DMS79 (cell line): ENCODE measurements around the gene MARK4.
"Not testable (repeated sequence)": the region's sequence is repeated elsewhere in the genome, so short reads cannot be mapped to it uniquely, and the experiment has no call there.

ENCODE experiments used
- DNase-seq: peaks from one replicate; lab custom pipeline; 2025; lab: John Stamatoyannopoulos, UW

The MARK4 gene

DNA sequence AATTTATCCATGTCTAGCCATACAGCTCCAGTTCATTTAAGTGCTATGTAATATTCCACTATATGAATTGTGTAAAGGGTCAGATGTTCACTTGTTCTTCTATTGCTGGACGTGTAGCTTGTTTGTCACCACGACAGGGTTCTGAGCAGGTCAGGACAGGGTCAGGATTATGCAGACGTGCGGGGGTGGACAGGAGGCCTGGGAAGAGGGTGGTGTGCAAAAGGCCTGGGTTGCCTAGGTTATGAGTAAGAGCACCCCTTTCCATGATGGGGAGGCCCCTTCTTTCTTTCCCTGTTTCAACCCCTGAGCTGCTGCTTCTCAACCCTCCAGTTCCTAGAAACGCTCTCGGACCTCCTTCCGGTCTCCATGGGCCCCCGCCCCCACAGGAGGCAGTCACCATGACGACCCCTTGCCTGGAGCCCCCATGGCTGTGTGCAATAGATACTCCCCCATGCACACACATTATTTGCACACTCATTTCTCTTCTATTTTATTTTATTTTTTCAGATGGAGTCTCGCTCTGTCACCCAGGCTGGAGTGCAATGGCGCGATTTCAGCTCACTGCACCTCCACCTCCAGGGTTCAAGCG, 7.8 kb upstream of the MARK4 start:
- no peak for DNase-seq

DNA sequence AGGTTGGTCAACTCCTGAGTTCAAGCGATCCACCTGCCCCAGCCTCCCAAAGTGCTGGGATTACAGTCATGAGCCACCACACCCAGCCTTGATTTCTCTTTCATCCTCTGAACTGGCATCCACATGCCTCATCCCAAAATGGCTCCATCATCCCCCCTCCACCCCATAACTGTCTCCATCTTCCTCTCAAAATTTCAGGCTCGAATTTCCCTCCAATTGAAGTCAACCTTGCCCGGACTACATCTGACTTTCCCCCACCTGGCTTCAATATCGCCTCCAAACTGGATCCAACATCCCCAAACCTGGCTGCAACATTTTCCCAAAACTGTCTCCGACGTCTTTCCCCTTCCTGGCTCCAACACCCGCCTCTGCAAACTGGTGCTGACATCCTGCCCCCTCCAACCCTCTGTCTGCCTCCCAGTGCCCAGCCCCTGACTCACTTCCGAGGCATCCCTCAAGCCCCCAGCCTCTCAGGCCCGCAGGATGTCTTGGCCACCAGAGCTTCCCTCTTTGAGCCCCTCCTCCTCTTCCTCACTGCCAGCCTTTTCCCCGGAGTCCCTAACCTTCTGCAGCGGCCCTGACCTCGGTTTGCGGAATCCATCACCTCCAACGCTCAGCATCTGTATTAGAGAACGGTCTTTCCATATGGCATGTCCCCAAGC, 6.8 kb upstream of the MARK4 start:
- no peak for DNase-seq

DNA sequence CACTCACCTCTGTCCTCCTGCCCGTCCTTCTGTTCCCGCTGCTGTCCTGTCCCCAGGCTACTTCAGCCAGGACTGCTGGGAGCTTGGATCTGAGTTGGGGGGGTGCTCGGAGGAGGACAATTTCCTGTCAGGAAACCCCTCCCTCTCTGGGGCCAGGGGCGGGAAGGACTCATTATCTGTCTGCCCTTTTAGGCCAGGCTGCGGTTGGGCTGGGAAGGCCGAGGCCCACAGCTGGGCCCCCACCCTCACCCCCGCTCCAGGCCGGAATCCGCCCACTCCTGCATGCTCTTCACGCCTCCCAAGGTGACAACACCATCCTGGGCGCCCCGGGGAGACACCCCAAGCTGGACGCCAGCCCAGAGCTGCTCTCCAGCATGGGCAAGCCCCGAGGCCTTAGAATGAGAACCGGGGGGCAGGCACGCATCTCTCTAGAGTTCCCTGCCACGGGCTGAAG, 5.7 kb upstream of the MARK4 start, which contains the start of gene EXOC3L2:
EXOC3L2 (minus strand) TSS at position 74 of the 454 bp plus-strand sequence. CDS start 6,362 bp downstream, outside the sequence.
- no peak for DNase-seq

GRCh38 chr19:45245826-45246225, 5.2 kb upstream of the MARK4 start:
- DNase-seq, result no peak

DNA sequence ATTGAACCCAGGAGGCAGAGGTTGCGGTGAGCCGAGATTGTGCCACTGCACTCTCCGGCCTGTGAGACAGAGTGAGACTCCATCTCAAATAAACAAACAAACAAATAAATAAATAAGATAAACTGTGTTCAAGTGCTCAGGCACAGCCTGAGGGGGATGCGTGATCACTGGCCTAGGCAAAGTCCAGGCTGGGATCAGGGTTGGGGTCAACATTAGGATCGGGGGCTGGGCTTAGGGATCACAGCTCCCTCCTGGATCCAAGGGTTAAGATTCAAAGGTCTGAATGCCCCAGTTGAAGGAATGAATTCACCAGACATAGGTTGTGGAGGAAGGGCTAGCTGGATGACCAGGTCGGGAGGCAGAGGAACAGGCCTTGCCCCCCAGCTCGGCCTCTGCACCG, 3.9 kb upstream of the MARK4 start:
- DNase-seq, result no peak

GRCh38 chr19:45249261-45250033, 1.6 kb upstream of the MARK4 start:
- no peak for DNase-seq

DNA sequence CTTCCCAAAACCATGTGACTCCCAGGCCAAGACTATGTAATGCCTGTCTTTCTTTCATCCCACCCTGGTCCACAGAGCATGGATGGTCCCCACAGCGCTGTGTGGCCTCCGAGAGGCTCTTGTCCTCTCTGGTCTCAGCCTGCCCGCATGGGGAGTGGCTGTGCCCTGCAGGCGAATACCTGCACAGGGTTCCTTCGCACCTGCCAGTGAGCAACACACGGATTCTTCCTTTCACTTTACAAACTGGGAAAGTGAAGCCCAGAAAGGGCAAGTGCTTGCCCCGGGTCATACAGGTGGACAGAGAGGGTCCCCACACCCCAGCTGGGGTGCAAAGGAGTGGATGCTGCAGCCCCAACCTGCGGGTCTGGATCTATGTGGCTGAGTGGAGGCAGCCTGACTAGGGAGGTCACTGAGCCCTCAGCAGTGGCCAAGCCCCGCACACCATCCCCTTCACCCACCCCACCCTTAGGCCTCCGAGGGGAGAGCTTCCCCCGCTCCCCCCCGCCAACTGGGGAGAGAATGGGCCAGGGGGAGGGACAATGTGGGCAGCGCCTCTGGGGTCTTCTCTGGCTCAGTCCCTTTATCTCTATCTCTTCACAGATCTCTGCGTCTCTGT, 747 bp upstream of the MARK4 start:
- no peak for DNase-seq

GRCh38 chr19:45251452-45252354, 632 bp downstream of the MARK4 start:
- no peak for DNase-seq

DNA sequence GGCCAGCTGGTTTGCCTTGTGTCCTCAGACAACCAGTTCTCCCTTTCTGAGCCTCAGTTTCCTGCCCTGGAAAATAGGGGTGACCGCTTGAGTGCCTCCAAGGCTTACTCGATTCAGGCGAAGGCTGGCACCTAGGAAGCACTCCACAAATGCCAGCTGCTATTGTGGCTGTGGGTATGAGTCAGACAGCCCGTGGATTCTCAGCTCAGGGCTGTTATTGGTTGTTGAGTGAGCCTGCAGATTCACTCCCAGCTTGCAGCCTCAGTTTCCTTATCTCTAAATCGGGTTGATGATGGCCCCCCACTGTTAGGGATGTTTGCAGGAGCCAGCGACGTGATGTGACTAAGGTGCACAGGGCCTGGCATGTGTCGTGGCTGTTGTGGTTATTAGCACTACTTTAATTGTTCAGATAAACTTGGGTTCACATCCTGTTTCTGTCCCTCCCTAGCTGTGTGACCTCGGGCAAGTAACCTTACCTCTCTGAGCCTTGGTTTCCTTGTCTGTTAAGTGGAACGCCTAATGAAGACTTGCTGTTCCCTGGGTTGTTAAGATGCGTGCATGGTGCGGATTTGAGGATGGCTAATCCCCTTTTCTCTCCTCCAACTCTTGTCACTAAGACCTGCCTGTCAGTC, 2.4 kb downstream of the MARK4 start:
- no peak for DNase-seq

GRCh38 chr19:45254044-45254531, 3.0 kb downstream of the MARK4 start:
- no peak for DNase-seq

DNA sequence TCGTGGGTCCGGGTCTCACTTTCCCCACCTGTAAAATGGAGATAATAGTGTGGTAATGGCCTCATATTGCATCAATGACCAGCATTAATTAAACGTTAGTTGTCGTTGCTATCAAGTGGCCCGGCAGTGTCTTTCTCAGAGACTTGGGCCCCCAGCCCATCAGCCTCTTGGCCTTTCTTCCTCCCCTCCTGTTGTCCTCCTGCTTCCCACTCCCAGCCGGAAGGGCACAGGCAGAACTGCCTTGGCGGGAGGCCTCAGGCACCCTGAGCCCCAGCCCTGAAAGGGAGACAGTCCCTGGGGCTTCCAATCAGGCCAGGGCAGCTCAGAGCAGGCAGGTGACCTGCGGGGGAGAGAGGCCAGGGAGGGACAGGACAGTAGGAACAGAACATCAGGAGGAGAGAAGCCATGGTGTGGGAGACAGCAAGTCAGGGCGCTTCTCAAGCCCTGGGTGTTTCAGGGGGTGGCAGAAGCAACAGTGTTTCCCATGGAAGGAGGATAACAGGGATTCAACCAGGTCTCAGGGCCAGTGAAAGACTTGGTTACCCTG, 4.6 kb downstream of the MARK4 start:
- no peak for DNase-seq

GRCh38 chr19:45256836-45257235, 5.8 kb downstream of the MARK4 start:
- DNase-seq, result no peak

- no peak for DNase-seq
Observed at GRCh38 chr19:45258862-45259261, 7.8 kb downstream of the MARK4 start.

DNA sequence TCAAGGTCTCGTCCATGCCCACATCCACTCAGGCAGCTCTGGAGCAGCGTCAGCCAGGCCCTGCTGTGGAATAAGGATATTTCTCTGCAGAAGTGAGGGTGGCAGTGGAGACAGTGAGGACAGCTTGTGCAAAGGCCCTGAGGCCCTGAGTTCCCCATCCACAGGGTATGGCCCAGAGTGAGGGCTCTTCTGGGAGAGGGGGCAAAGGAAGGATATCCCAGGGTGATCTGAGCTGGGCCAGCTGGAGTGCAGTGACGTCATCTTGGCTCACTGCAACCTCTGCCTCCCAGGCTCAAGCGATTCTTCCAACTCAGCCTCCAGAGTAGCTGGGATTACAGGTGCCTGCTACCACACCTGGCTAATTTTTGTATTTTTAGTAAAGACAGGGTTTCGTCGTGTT, 11.5 kb downstream of the MARK4 start:
- DNase-seq, result no peak

DNA sequence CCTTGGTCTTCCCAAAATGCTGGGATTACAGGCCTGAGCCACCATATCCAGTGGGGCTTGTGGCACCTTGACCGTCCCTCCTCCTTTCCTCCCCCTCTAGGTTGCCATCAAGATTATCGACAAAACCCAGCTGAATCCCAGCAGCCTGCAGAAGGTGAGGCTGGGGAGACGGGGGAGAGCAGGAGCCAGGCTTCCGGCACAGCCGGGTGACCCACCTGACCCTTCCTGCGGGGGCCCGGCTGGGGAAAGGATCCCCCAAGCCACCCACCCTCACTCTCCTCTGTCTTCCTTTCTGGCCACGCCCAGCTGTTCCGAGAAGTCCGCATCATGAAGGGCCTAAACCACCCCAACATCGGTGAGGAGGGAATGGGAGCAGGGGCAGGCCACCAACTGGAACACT, 11.9 kb downstream of the MARK4 start:
- DNase-seq, result no peak

- no peak for DNase-seq
Observed at GRCh38 chr19:45264781-45265317, 13.8 kb downstream of the MARK4 start.

- no peak for DNase-seq
Observed at GRCh38 chr19:45265375-45265774, 14.3 kb downstream of the MARK4 start.

GRCh38 chr19:45267296-45267695, 16.2 kb downstream of the MARK4 start:
- DNase-seq, result no peak

DNA sequence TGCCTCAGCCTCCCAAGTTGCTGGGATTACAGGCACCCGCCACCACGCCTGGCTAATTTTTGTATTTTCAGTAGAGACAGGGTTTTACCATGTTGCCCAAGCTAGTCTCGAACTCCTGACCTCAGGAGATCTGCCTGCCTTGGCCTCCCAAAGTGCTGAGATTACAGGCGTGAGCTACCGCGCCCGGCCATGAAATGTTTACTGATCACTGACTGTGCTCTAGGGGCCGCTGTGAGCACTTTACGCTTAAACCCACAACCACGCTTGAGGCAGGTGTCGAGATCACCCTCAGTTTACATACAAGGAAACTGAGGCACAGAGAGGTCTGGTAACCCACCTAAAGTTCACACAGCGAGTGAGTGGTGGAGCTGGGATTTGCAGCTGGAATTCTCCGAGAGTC, 18.9 kb downstream of the MARK4 start:
- not testable (repeated sequence) for DNase-seq

GRCh38 chr19:45271098-45271734, 20.1 kb downstream of the MARK4 start:
- DNase-seq, result no peak
